GM21737 (cell line): ENCODE measurements around the gene OR2D2.
"Not testable (repeated sequence)": the region's sequence is repeated elsewhere in the genome, so short reads cannot be mapped to it uniquely, and the experiment has no call there.

Source experiments
- ATAC-seq: cut with Tn5 transposase; IDR thresholded peaks from one replicate; pipeline ENCODE4 v1.9.1; 2021; ENCODE audit warnings: mild to moderate bottlenecking, moderate library complexity; ENCODE audit not compliant: unreplicated experiment

The OR2D2 gene

GRCh38 chr11:6887711-6888110 lies 4.6 kb downstream of the OR2D2 start:
- ATAC-seq, result not testable (repeated sequence)

- ATAC-seq, result no peak
These were observed 9.5 kb downstream of the OR2D2 start for GRCh38 chr11:6882751-6883150.

GRCh38 chr11:6876914-6877313 lies 15.4 kb downstream of the OR2D2 start:
- no peak for ATAC-seq

- no peak for ATAC-seq
These were observed 16.0 kb downstream of the OR2D2 start, which contains the start of gene OR10A4 for GRCh38 chr11:6876325-6876724. TSS of gene OR10A4 (plus strand) at chr11:6876625. CDS start at chr11:6876648, 23 bp downstream.

GRCh38 chr11:6875761-6876160 lies 16.5 kb downstream of the OR2D2 start:
- ATAC-seq, result no peak

GRCh38 chr11:6871278-6871677 lies 21.0 kb downstream of the OR2D2 start:
- ATAC-seq, result no peak

- ATAC-seq, result no peak
These were observed 27.9 kb downstream of the OR2D2 start for GRCh38 chr11:6864438-6864837.

- no peak for ATAC-seq
These were observed 29.3 kb downstream of the OR2D2 start, which contains the start of gene OR10A2 for GRCh38 chr11:6862961-6863360. TSS of gene OR10A2 (plus strand) at chr11:6863057. CDS start at chr11:6869755, 6,698 bp downstream.

- ATAC-seq, result no peak
These were observed 35.4 kb downstream of the OR2D2 start for GRCh38 chr11:6856871-6857270.

- ATAC-seq, result no peak
These were observed 36.2 kb downstream of the OR2D2 start for GRCh38 chr11:6855971-6856541.

- ATAC-seq, result not testable (repeated sequence)
These were observed 37.5 kb downstream of the OR2D2 start for GRCh38 chr11:6854801-6855200.

GRCh38 chr11:6850526-6850925 lies 41.8 kb downstream of the OR2D2 start:
- no peak for ATAC-seq

- no peak for ATAC-seq
These were observed 46.9 kb downstream of the OR2D2 start, which contains the start of gene OR10A5 for GRCh38 chr11:6845383-6845782. TSS of gene OR10A5 (plus strand) at chr11:6845683. CDS start at chr11:6845683, 0 bp downstream.

GRCh38 chr11:6844356-6844755 lies 47.9 kb downstream of the OR2D2 start:
- ATAC-seq, result no peak

GRCh38 chr11:6843670-6844069 lies 48.6 kb downstream of the OR2D2 start:
- no peak for ATAC-seq

- ATAC-seq, result no peak
These were observed 50.6 kb downstream of the OR2D2 start for GRCh38 chr11:6841694-6842093.
